CD4-positive, alpha-beta T cell treated with Interleukin-12 subunit alpha and Interleukin-12 subunit beta, for 1 hour (primary cell): Measurements from ENCODE around the gene HSPB8.
"Not testable (repeated sequence)": the region's sequence is repeated elsewhere in the genome, so short reads cannot be mapped to it uniquely, and the experiment has no call there.

Experiments
- DNase-seq: peaks from one replicate; pipeline ENCODE4 v3.0.0-alpha.2; 2020

HSPB8 gene

DNA sequence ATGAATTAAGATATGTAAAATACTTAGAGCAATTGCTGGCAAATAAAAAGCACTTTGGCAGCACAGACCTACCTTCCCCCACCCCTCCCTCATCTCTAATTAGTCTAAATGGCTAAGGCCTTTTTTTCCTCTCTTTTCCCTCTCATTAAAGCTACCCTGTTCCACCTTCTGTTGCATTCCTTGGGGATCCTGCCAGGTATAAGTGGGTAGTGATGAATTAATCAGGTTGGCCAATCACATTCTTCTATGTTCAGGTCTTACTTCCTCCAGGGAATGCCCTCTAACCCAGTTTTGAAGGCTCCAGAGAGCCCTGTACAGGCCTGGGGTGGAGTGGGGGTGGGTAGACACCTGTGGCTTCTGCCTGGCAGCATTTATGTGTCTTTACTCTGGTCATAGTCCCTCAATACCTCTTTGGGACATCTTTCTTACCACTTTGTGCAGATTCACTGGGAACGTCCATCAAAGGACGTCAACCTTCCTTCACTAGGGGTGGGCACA is 28.4 kb downstream of the HSPB8 start:
- no peak for DNase-seq

- DNase-seq = no peak
Measured at GRCh38 chr12:119208626-119209061, 29.9 kb downstream of the HSPB8 start.

DNA sequence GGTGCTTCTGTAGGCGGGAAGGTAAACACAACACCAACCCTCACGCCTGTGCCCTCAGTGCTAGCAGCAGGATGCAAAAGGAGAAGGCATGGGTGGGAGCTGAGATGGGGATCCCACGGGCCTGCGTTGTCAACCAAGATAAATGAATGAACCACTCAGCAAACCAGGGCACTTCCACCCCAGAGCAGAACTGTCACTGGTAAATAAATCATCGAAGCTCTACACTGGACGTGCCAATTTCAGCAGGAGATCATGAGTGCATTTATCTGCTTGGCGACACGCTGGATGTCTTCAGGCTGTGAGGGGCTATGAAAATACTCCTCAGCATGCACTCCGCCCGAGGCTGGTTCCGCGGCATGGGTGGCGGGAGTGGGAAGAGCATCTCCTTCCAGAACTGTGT is 33.2 kb downstream of the HSPB8 start:
- DNase-seq = no peak

DNA sequence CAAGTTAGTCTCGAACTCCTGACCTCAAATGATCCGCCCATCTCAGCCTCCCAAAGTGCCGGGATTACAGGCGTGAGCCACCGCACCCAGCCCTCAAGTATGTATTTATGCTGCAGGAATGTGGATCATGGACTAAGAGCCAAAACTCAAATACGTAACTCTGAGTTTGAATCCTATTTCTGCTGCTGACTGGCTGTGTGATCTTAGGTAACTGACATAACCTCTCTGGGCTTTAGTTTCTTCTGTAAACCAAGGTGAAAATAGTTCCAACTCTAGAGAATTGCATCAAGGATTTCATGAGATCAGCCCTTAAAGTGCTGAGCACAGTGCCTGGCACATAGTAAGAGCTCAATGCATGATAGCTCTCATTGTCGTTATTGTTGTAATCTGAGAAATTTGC is 37.4 kb downstream of the HSPB8 start:
- no peak for DNase-seq

GRCh38 chr12:119218875-119219274 is 40.1 kb downstream of the HSPB8 start:
- not testable (repeated sequence) for DNase-seq

DNA sequence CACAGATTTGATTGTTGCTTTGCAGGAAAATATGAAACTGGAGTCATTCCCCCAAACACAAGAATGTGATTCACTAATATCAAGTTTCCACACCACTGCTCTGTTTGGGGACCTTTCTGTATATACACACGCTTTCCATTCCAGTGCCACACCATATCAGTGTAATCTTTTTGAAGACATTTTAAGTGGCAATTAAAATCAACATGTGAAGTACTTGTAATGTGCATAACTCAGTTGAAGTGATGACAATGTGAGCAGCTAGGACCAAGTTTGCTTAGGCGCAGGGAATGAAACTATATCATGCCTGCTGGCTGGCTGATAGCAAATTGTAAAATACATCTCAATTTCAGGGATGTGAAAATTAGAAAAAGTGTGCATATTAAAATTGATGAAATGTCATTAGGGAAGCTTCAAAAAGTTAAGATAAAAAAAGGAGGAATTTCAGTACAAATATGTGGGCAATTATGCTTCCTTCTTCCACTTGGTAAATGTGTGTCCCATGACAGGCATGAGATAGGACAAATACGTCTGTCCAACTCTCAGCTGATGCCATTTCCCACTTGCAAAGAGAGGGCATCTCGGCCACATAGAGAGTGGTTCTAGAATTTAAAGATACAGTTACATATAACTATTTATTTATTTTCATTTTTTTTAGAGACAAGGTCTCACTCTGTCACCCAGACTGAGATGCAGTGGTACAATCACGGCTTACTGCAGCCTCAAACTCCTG is 43.7 kb downstream of the HSPB8 start:
- DNase-seq = no peak

DNA sequence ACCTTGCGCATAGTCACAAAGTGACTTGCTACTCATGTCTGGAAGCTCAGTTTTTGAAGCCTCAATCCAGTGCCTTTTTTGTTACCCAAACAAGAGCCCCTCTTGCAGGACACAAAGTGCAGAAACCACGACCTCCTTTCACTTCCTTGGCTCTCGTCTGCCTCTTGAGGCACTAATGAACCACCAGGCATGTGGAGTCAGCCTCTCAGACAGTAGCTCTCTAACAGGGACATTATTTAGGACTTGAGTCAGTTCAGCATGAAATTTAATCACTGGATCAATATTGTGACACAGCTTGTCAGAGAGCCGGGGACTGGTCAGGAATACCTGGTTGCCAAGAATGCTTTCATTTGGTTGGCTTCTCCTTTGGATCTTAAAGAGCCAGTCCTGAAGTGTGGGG is 46.7 kb downstream of the HSPB8 start:
- no peak for DNase-seq

DNA sequence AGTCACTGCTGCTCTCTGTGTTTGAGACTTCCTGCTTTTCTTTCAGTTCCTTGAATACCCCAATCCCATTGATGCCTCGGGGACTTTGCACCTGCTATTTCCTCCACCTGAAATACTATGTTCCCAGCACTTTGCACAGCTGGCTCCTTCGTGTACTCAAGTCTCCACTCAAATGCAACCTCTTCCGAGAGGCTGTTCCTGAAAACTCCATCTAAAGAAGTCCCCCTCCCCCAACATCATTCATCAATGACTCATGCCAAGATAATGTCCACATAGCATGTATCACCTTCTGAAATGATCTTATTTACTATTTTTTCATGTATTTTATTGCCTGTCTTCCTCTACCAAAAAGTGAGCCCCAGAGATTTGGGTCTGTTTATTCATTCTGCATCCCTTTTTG is 48.6 kb downstream of the HSPB8 start:
- no peak for DNase-seq

DNA sequence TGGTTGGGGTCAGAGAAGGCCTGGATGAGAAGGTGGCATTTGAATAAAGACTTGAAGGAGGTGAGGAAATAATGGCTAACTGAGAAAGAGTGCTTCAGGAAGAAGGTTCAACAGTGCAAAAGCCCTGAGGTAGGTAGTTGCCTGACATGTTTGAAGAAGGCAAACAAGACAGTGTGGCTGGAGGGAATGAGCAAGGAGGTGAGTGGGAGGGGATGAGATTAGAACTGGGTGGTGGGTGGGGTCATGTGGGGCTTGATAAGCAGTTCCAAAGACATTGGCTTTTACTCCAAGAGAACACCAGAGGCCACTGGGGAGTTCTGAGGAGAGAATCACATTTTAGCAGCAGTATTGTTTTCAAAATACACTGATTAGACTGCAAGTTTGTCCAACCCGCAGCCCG is 50.5 kb downstream of the HSPB8 start:
- DNase-seq = no peak

GRCh38 chr12:119229837-119230236 is 51.1 kb downstream of the HSPB8 start:
- no peak for DNase-seq

DNA sequence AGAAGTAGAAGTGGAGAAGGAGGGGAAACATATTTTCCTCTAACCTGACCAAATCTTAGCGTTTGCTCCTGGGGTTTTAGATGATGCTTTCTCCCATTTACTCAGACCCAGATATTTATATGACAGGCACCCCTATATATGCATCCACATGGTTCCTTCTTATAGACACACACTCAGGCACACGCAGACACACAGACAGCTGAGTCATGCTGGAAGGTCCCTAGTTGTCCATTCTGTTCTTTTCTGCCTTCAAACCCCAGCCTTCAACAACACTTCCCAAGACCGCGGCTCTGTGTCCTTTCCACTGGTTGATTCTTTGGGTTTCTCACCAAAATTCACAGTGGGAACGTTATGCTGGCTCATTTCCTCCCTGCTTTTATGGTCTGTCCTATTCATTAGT is 52.1 kb downstream of the HSPB8 start:
- DNase-seq = no peak

DNA sequence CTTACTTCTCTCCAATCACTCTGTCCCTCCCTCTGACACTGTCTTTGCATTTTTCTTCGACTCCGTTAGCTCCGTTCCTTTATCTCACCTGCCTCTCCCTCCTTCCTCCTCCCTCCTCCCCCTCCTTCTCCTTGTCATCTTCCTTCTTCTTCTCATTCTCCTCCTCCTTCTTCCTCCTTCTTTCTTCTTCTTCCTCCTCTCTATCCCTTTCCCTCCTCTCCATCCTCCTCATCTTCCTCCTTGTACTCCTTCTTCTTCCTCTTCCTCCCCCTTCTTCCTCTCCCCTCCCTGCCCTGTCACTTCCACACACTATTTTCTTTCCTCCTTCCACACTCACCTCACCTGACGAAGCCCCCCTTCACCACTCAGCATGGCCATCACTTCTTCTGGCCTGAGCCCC is 53.0 kb downstream of the HSPB8 start:
- DNase-seq = no peak

GRCh38 chr12:119235197-119235751 is 56.5 kb downstream of the HSPB8 start:
- DNase-seq = no peak

- no peak for DNase-seq
Measured at GRCh38 chr12:119236372-119236771, 57.6 kb downstream of the HSPB8 start.

- no peak for DNase-seq
Measured at GRCh38 chr12:119239040-119239439, 60.3 kb downstream of the HSPB8 start.

DNA sequence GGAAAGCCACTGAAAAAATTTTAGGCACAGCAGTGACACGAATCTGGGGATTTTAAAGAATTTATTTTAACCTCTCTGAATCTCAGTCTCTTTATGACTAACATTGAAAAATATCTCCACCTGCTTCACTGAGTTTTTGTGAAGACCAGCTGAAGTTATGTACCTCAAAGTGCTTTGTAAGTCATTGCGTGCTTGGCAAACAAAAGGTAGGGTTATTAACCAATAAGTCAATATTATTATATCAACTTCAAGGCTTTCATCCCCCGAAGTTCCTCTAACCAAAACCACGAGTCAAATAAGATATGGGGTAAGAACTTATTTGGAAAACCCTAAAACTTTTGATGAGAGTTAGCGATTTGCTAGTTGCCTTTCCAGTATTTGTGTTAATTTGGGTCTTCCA is 62.3 kb downstream of the HSPB8 start:
- DNase-seq = no peak

- no peak for DNase-seq
Measured at GRCh38 chr12:119241580-119242169, 62.9 kb downstream of the HSPB8 start.
